Prostate gland (tissue), 2 donors: Measurements from ENCODE around the gene PXDC1. TPM values are rescaled to one million over a fixed set of nuclear protein-coding genes. Genes with fewer than 3 reads are reported as not detected.
A peak's percentile ranks its signal among the peaks of the same experiment; 100 is the strongest.

Source experiments
- DNase-seq: peaks from one replicate; pipeline ENCODE4 v3.0.0-alpha.2; 2019; ENCODE audit warnings: low spot score
- H3K27ac ChIP-seq, 2 donors: fragments of 200-600 bp; sonication (generic); 2 replicates each; pipeline ENCODE4 v1.5.1; 2017 to 2019
- H3K27me3 ChIP-seq: fragments of 200-600 bp; sonication (generic); replicated peaks from 2 replicates; pipeline ENCODE4 v1.5.1; 2019; ENCODE audit not compliant: insufficient read depth
- H3K36me3 ChIP-seq, 2 donors: fragments of 200-600 bp; sonication (generic); 1 replicate in 1 of 2; 2 replicates in 1 of 2; pipeline versions ENCODE4 v1.5.1 to v1.8.1; 2017 to 2019
- H3K4me1 ChIP-seq: fragments of 200-600 bp; sonication (generic); replicated peaks from 2 replicates; pipeline ENCODE4 v1.5.1; 2019
- H3K4me3 ChIP-seq, 2 donors: fragments of 200-600 bp; sonication (generic); 2 replicates each; pipeline ENCODE4 v1.5.1; 2017 to 2019
- H3K9me3 ChIP-seq: fragments of 200-600 bp; sonication (generic); 2 replicates; pipeline ENCODE4 v1.5.1; 2017
- CTCF ChIP-seq, 4 experiments: fragments of 200-600 bp in 2 of 4; fragments of 450-650 bp in 2 of 4; sonication (generic) in 2 of 4; IDR thresholded peaks; 1 replicate in 3 of 4; 2 replicates in 1 of 4; pipeline ENCODE4 v1.5.1; 2016 to 2019; ENCODE audit warnings: antibody characterized with exemption in 4 of 4, mild to moderate bottlenecking in 2 of 4, moderate library complexity in 2 of 4
- POLR2A ChIP-seq: fragments of 450-650 bp; IDR thresholded peaks from one replicate; pipeline ENCODE4 v1.6.1; 2016; ENCODE audit warnings: antibody characterized with exemption, mild to moderate bottlenecking
- POLR2AphosphoS5 ChIP-seq: sonication (generic); formaldehyde crosslinking; IDR thresholded peaks from one replicate; pipeline ENCODE4 v1.6.1; 2017; ENCODE audit warnings: antibody characterized with exemption
- WGBS: methylation state at CpG from one replicate; pipeline ENCODE4 v1.1.5; 2018; 5-methylcytosine and 5-hydroxymethylcytosine counted together
- intact Hi-C: fragments of 100-400 bp; cut with DNase I; formaldehyde crosslinking; loops from one replicate; pipeline ENCODE4 v1.14.2; 2022
- total RNA-seq, 2 donors: library from RNA; depleted of rRNA; stranded (reverse); fragments of >200 nt; gene quantifications; one replicate each; pipeline ENCODE4 v1.1.0, GENCODE V29; 2016

PXDC1 gene
- total RNA-seq, 2 donors from 2014 or later, result 40.5 to 59.5 TPM

- WGBS, result 70% methylated on average over 2 of the region's 2 CpGs
- DNase-seq, result no peak
- H3K4me1 ChIP-seq, result no peaks in the 10 kb centered on the region
- no peaks in the 10 kb centered on the region for H3K27me3 ChIP-seq
- no peak overlapping the region for H3K27ac ChIP-seq
- no peak overlapping the region for H3K4me3 ChIP-seq
- no peaks in the 10 kb centered on the region for H3K36me3 ChIP-seq
- TF ChIP-seq CTCF (IDR thresholded peaks at IDR 0.05), result no peak
- TF ChIP-seq POLR2A, result no peak
- H3K9me3 ChIP-seq, result no peaks in the 10 kb centered on the region
- intact Hi-C loops, result no loop called here
Measured at GRCh38 chr6:3695065-3695817, 56.3 kb downstream of the PXDC1 start.

GRCh38 chr6:3693831-3694230 lies 57.7 kb downstream of the PXDC1 start:
- Histone ChIP-seq H3K36me3 (no peaks in the 10 kb centered on the region), H3K4me1 (no peaks in the 10 kb centered on the region), H3K27ac (peak overlapping the region in 1 of 2 donors; percentile 43), H3K4me3 (no peak overlapping the region), H3K9me3 (no peaks in the 10 kb centered on the region), H3K27me3 (no peaks in the 10 kb centered on the region)
- DNase-seq, result no peak
- WGBS, result 96% methylated on average over 2 of the region's 2 CpGs
- no peak for TF ChIP-seq CTCF (IDR thresholded peaks at IDR 0.05)
- no peak for TF ChIP-seq POLR2A
- no peak for TF ChIP-seq POLR2AphosphoS5
- intact Hi-C loops, result no loop called here

GRCh38 chr6:3690506-3690905 lies 61.0 kb downstream of the PXDC1 start:
- Histone ChIP-seq H3K36me3 (no peaks in the 10 kb centered on the region), H3K27me3 (no peaks in the 10 kb centered on the region), H3K27ac (no peak overlapping the region), H3K4me1 (peaks cover 2% of the 10 kb centered on the region), H3K4me3 (no peak overlapping the region), H3K9me3 (no peaks in the 10 kb centered on the region)
- TF ChIP-seq POLR2AphosphoS5 (no peak), CTCF (IDR thresholded peaks at IDR 0.05) (no peak), POLR2A (no peak)
- no peak for DNase-seq
- 100% methylated on average over 2 of the region's 2 CpGs for WGBS
- intact Hi-C loops, result no loop called here

- TF ChIP-seq POLR2A (no peak), POLR2AphosphoS5 (no peak), CTCF (IDR thresholded peaks at IDR 0.05) (no peak)
- Histone ChIP-seq H3K9me3 (no peaks in the 10 kb centered on the region), H3K4me1 (peaks cover 5% of the 10 kb centered on the region), H3K4me3 (no peak overlapping the region), H3K27me3 (no peaks in the 10 kb centered on the region), H3K27ac (no peak overlapping the region), H3K36me3 (no peaks in the 10 kb centered on the region)
- intact Hi-C loops, result no loop called here
- DNase-seq, result no peak
- WGBS, result 36% methylated on average over 1 of the region's 1 CpG
Measured at GRCh38 chr6:3687847-3688246, 63.7 kb downstream of the PXDC1 start.

- H3K27ac ChIP-seq, result peak overlapping the region in 1 of 2 donors; percentile 35
- no peak for DNase-seq
- WGBS, result 59% methylated on average over 6 of the region's 6 CpGs
- H3K27me3 ChIP-seq, result no peaks in the 10 kb centered on the region
- no peak overlapping the region for H3K4me3 ChIP-seq
- TF ChIP-seq POLR2A (no peak), CTCF (IDR thresholded peaks at IDR 0.05) (no peak), POLR2AphosphoS5 (no peak)
- H3K36me3 ChIP-seq, result no peaks in the 10 kb centered on the region
- H3K4me1 ChIP-seq, result peaks cover 5% of the 10 kb centered on the region
- intact Hi-C loops, result no loop called here
- no peaks in the 10 kb centered on the region for H3K9me3 ChIP-seq
Measured at GRCh38 chr6:3683331-3683730, 68.2 kb downstream of the PXDC1 start.
